ENCODE data around the gene MIDN.
A peak's percentile ranks its signal among the peaks of the same experiment; 100 is the strongest.
"Not testable (repeated sequence)": the region's sequence is repeated elsewhere in the genome, so short reads cannot be mapped to it uniquely, and the experiment has no call there.

Gene MIDN

DNA sequence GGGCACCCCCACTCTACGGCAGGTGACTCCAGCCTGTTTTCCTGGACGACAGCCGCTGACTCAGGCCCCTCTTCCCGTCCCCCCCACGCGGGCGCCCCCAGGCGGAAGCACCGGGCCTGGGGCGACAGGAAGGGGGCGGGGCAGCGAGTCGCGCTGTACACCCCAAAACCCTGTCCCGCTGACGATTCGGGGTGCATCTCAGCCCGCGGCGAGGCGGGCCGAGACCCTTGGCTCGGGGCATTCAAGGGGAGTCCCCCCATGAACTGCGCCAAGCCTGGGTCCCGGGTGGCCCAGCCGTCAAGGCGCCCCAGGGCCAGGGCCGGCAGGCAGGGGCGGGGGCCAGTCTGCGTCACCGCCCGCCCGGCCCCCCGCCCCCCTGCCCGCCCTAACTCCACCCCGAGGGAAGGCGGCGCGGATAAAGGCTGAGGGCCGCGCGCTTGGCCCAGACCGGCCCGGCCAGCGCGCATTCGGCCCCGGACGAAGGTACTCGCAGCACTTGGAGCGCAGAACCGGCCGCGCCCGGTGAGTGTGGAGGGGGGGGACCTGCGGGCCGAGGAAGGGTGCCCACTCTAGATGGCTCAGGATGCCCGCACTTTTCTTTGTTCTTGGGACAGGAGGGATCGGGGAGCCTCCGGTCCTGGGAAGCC lies at the start of gene MIDN:
Gene MIDN, plus strand, starts transcription at position 445 of the 647 bp plus-strand sequence. CDS start 1,714 bp downstream, outside the sequence.
- peak; percentile 87 for DNase-seq (ENCODE audit: low spot score)

DNA sequence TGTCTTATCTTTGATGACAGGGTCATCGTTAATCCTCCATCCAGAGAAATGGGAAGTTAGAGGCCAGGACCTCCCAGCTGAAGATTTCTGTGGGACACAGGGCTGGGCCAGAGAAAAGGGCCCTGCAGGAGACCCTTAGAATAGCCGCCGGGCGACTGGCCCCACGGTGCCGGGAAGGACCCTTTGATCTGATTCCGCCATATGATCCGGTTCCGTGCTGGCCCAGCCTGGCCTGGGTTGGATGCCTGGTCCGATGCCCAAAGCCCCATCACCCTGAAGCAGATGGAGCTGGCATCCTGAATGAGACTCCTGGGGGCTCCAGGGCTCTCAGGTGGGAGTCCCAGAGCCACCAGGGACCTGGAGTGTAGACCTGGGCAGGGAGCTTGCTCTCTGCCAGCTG lies 48.9 kb upstream of the MIDN start:
- no peak for DNase-seq (ENCODE audit: low spot score)

DNA sequence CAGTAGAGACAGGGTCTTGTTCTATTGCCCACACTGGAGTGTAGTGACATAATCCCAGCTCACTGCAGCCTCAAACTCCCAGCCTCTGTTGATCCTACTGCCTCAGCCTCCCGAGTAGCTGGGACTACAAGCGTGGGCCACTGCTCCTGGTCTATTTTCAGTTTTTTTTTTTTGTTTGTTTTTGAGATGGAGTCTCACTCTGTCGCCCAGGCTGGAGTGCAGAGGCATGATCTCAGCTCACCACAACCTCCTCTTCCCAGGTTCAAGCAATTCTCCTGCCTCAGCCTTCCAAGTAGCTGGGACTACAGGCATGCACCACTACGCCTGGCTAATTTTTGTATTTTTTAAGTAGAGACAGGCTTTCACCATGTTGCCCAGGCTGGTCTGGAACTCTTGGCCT lies 47.8 kb upstream of the MIDN start:
- not testable (repeated sequence) for DNase-seq (ENCODE audit: low spot score)

DNA sequence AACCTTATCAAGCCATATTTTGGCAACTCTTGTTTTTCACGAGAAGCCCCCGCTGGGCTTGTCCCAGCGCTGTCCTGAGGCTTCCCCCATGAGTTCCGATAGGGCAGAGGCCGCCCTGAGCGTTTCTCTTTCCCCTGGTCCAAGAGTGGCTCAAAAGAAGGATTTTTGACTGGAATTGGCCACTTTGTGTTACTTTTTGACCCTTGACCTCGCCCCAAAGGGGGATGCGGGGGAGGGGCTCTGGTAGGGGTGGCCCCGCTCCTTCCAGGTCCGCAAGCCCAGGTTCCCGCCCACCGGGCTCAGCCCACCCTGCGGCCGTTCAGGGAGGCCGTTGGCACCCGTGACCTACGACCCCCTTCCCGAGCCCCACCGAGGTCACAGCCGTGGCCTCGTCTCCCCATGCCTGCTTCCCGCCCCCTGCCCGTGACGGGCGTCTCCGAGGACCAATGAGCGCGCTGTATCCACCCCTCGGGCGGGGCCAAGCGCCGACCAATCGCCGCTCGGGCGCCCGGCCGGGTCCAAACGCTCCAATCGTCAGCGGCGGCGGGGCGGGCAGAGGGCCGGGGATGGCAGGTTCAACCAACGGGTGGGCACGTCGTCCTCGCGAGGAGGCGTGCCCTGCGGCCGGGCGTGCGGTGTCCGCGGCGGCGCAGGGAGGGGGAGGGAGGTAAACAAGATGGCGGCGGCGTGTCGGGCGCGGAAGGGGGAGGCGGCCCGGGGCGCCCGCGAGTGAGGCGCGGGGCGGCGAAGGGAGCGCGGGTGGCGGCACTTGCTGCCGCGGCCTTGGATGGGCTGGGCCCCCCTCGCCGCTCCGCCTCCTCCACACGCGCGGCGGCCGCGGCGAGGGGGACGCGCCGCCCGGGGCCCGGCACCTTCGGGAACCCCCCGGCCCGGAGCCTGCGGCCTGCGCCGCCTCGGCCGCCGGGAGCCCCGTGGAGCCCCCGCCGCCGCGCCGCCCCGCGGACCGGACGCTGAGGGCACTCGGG lies 43.0 kb upstream of the MIDN start, which contains the start of gene STK11:
Gene STK11, plus strand, starts transcription at position 665 of the 986 bp plus-strand sequence. CDS start 1,136 bp downstream, outside the sequence.
- peak; percentile 100 for DNase-seq (ENCODE audit: low spot score)

DNA sequence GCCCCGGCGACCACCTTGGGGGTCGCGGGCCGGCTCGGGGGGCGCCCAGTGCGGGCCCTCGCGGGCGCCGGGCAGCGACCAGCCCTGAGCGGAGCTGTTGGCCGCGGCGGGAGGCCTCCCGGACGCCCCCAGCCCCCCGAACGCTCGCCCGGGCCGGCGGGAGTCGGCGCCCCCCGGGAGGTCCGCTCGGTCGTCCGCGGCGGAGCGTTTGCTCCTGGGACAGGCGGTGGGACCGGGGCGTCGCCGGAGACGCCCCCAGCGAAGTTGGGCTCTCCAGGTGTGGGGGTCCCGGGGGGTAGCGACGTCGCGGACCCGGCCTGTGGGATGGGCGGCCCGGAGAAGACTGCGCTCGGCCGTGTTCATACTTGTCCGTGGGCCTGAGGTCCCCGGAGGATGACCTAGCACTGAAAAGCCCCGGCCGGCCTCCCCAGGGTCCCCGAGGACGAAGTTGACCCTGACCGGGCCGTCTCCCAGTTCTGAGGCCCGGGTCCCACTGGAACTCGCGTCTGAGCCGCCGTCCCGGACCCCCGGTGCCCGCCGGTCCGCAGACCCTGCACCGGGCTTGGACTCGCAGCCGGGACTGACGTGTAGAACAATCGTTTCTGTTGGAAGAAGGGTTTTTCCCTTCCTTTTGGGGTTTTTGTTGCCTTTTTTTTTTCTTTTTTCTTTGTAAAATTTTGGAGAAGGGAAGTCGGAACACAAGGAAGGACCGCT lies 42.1 kb upstream of the MIDN start:
- no peak for DNase-seq (ENCODE audit: low spot score)

DNA sequence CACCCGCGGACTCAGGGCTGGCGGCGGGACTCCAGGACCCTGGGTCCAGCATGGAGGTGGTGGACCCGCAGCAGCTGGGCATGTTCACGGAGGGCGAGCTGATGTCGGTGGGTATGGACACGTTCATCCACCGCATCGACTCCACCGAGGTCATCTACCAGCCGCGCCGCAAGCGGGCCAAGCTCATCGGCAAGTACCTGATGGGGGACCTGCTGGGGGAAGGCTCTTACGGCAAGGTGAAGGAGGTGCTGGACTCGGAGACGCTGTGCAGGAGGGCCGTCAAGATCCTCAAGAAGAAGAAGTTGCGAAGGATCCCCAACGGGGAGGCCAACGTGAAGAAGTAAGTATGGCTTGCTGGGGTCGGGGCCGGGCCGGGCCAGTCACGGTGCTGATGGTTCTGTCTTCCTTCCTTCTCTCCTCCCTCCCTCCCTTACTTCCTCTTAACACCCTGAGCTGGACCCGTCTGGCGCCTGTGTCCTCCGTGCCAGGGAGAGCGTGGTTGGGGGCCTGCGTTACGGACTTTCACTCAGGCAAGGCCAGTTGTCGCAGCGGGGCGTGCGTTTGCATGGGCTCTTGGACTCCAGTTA lies 41.4 kb upstream of the MIDN start:
- DNase-seq (ENCODE audit: low spot score), result no peak

DNA sequence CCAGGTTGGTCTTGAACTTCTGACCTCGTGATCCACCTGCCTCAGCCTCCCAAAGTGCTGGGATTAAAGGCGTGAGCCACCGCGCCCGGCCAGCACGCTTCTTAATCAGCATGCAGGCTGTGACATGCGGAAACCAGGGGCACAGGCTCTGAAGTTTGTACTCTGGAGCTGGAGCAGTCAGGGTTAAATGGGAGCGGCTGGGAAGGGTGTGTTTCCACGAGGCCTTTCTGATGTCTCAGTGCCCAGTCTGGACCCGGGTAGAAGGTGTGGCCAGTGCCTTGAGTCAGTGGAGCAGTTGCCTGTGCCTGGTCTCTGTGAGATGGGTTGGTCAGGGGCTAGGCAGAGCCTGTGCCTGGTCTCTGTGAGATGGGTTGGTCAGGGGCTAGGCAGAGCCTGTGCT lies 39.6 kb upstream of the MIDN start:
- DNase-seq (ENCODE audit: low spot score), result not testable (repeated sequence)

DNA sequence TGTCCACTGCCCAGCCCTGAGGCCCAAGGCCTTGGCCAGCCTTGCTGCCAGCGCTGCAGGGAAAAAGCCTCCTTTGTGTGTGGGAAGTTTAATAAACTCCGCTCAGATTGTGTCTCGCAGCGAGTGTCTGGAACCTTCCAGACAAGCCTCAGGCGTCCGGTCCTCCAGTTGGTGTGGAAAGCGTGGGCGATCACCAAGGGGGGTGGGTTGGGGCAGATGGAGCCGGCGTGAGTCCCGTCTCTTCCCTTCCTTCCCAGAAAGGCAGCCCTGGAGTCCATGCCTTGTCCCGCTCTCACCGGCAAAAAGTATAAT lies 38.2 kb upstream of the MIDN start:
- no peak for DNase-seq (ENCODE audit: low spot score)

DNA sequence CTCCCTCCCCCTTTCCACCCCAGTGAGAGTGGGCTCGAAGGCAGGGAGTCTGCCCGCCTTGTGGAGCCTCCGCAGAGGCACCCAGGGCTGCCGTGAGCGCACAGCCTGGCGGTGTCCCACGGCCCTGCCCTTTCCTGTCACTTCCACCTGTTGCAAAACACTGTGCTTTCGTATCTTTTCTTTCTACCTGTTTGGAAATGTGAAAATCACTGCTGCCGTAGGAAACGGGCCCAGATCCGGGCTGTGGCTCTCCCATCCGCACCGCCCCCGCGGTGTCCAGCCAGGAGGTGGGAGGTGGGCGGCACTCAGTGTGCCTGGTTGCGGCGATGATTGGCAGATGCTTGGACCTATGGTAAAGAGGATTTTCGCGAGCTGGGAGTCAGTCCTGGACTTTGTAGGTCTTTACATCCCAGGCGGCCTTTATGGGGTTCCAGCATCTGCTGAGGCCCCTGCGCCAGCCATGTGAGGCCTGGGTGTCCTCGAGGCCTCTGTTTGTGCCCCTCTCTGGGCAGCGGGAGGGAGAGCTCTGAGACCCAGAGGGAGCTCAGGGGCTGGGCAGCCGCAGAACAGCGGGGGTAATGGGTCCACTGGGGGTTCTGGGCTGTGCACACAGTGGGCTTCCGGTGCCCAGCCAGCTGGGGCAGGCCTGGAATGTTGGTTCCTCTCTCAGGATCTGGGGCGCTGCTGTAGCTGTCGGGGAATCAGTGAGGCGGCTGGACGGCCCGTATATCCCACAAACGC lies 36.7 kb upstream of the MIDN start:
- DNase-seq (ENCODE audit: low spot score), result no peak

DNA sequence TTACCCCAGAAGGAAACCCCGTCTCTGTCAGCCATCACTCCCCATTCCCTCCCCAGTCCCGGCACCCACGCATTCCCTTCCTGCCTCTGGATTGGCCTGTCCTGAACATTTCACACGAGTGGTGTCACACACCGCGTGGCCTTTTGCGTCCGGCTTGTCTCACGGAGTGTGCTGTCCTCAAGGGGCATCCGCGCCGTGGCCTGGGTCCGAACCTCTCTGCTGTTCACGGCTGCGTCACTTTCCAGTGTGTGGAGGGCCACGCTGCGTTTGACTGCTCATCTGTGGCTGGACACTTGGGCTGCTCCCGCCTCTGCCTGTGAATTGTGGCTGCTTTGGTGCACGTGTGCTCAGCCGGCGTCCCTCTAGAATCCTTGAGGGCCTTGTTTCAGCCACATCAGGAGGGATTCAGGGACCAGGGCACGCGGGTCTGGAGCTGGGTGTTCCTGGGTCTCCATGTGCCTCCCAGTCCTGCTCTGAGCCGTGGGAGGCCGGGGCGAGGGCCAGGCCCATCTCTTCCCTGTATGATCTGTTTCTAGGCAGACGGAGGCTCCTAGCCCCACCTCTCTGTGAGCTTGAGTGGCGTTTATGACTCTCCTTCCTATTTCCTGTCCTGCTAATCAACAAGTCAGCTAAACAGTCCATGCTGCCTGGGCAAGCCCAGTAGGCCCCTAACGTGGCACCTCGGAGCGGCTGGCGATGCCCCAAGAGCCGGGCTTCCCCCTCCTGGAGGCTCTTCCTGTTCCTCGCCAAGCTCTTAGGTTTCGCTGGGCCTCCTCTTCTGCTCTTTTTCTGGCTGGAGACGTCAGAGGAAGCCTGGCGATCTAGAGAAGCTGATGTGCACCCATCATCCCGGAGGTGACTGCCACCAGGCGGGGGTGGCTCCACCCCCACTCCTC lies 34.7 kb upstream of the MIDN start:
- DNase-seq (ENCODE audit: low spot score), result peak; percentile 68

DNA sequence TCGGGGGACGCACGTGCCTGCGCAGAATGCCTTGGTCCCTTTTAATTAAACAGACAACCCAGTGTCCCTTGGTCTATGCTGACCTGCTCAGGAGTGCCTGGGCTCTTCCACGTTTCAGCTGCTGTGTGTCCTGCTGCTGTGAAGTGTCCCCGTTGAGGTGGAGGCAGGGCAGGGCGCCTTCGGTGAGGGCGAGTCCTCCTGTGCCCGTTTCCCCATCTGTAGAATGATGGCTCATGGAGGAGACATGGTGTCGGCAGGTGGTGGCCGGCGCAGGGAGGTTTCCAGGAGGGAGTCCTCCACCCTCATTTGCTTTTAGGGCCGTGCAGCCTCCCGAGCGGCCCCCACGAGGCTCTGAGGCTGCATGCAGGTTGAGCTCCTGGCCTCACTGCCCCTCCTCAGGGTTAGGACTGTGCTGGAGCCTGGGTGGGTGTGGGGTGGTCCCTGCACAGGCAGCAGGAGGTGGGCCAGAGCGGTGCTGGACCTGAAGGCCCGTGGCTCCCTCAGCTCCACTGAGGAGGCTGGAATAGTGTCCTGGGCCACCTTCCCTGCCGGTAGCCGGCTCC lies 34.0 kb upstream of the MIDN start:
- no peak for DNase-seq (ENCODE audit: low spot score)

DNA sequence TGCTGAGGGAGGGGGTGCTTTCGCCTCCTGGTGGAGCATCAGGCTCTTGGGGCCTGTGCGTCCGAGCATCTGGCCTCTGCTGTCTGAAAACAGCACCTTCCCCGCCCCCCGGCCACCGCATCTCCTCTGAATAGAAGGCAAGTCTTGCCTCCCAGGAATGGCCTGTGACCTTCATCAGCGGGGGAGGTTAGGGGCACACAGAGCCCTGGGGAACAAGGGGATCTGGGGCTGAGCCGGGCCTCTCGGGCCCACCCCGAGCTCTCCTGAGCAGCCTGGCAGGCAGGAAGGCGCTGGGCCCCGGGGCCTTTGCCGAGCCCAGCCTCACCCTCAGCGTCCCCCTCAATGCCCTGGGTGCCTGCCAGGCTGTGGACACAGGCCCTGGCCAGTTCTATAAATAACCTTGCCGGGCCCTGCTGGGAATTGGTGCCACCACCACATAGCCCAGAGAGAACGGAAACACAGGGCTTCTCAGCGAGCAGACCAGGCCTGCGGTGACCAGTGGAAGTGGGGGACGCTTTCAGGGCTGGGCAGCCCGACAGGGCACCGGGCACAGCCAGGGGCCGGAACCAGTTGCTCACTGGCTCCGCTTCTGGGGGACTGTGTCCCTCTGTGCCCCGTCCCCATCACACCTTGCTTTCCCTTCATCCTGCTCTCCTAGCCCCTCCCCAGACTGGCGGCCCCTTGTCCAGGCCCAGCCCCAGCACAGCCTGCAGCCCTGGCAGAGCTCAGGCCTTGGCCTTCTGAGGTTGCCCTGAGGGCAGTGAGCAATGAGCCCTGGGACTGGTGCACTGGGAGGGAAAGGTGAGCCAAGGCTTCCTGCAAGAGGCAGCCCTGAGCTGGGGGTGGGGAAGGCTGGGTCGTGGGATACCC lies 33.3 kb upstream of the MIDN start:
- DNase-seq (ENCODE audit: low spot score), result peak; percentile 77

DNA sequence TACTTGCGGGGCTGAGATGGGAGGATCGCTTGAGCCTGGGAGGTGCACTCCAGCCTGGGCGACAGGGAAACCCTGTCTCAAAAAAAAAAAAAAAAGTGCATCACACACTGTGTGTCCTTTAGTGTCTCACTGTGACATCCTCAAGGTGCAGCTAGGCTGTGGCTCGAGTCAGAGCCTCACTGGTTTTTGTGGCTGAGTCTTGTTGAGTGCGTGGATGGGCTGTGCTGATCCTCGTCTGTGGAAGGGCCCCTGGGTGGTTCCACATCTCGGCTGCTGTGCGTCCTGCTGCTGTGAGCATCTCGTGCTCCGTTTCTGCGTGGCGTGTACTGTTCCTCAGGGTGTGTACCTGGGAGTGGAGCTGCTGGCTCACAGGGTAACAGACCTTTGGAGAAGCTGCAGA lies 31.6 kb upstream of the MIDN start:
- no peak for DNase-seq (ENCODE audit: low spot score)

DNA sequence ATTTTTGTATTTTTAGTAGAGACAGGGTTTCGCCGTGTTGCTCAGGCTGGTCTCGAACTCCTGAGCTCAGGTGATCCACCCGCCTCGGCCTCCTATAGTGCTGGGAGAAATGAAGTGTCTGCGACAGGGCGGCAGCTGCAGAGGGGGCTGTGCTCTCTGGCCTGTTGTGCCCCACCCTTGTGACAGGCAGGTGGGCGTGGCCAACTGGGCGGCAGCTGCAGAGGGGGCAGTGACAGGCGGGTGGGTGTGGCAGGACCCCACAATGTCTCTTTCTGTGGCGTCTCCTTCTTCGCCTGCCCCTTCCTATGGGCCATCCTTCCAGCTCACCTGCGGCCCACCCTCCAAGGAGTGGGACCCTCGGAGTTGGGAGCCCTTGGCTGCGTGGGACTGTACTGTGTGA lies 31.0 kb upstream of the MIDN start:
- DNase-seq (ENCODE audit: low spot score), result no peak

DNA sequence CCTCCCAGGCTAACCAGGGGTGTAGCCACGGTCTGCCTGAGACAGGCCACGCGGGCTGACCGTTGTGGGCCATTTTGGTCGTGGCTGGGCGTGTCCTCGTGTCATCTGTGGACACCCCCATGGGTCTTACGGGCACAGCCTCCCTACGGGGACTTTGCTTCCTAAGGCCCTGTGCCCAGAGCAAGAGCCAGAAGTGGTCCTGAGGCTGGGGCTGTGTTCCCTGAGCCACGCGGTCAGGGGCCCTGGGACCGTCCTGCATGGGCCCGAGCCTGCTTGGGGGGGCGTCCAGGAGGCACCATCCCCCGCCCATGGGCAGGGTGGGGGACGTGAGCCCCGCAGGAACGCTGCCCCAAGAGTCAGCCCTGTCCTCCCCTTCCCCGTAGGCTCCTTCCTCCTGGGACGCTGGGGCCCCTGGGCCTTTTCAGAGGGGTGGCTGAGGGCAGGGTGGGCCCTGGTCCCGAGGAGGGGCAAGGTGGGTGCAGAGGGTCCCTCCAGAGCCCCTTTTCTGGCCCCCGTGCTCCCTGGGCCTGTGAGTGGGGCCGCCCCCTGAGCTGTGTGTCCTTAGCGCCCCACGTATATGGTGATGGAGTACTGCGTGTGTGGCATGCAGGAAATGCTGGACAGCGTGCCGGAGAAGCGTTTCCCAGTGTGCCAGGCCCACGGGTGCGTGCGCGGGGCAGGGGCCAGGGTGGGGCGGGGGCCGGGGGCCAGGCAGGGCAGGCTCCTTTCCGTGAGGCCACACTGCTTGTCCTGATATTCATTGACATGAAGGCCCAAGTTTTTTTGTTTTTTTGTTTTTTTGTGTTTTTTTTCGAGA lies 29.4 kb upstream of the MIDN start:
- no peak for DNase-seq (ENCODE audit: low spot score)

DNA sequence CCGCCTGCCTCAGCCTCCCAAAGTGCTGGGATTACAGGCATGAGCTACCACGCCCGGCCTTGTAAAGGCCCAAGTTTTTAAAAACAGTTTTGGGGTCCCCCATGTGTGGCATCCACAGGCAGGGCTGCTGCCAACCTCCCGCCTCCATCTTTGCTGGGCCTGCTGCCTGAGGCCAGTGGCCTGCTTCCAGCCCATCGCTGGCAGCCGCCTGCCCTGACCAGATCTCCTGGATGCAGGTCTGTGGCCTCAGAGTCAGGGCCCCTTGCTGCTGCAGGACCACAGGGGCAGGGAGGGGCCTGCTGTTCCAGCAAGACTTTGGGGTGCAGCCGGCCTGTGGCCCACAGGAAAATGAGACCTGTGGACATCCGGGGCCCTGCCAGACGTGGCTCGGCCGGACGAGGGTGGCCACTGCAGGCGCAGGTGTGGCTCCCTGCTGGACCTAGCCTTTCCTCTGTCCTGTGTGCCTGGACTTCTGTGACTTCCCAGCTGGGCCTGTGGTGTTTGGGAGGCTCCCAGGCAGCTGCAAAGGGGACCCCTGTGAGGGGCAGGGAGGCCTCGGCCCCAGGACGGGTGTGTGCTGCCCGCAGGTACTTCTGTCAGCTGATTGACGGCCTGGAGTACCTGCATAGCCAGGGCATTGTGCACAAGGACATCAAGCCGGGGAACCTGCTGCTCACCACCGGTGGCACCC lies 28.5 kb upstream of the MIDN start:
- DNase-seq (ENCODE audit: low spot score), result no peak

DNA sequence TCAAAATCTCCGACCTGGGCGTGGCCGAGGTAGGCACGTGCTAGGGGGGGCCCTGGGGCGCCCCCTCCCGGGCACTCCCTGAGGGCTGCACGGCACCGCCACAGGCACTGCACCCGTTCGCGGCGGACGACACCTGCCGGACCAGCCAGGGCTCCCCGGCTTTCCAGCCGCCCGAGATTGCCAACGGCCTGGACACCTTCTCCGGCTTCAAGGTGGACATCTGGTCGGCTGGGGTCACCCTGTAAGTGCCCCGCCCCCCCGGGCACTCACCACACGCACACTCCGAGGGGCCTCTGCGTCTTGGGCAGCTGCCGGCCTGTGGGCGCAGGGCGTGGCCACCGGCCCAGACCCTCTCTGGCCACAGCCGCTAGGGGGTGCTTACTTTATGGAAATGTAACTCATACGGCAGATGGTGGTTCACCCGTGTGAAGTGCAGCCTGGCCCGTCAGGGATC lies 27.9 kb upstream of the MIDN start:
- no peak for DNase-seq (ENCODE audit: low spot score)
